Lung (tissue), 12 donors: Measurements from ENCODE around the gene SPATA31C1. TPM values are rescaled to one million over a fixed set of nuclear protein-coding genes. Genes with fewer than 3 reads are reported as not detected.

ENCODE experiments used
- ATAC-seq: fragments of 200-7000 bp; cut with Tn5 transposase; one replicate; pipeline ENCODE4 v1.9.1; 2020; ENCODE audit warnings: moderate number of reproducible peaks; ENCODE audit not compliant: insufficient read depth, low FRiP score
- DNase-seq, 3 donors: peaks; one replicate each; pipeline ENCODE4 v3.0.0-alpha.2; 2013 to 2017
- H3K27ac ChIP-seq, 2 donors: one replicate each; pipeline ENCODE4 v1.5.1; 2013; ENCODE audit warnings: mild to moderate bottlenecking in 2 of 2, moderate library complexity in 2 of 2, control low read depth in 1 of 2, inconsistent platforms in 1 of 2, low read depth in 1 of 2, low read length in 1 of 2
- H3K27me3 ChIP-seq, 3 donors: one replicate each; pipeline ENCODE4 v1.5.1; 2013; ENCODE audit warnings: low read length in 2 of 3; ENCODE audit not compliant: control insufficient read depth in 3 of 3, insufficient read depth in 3 of 3
- H3K36me3 ChIP-seq, 4 donors: one replicate each; pipeline ENCODE4 v1.5.1; 2013; ENCODE audit warnings: low read length in 4 of 4, mild to moderate bottlenecking in 1 of 4, moderate library complexity in 1 of 4; ENCODE audit not compliant: control insufficient read depth in 4 of 4, insufficient read depth in 4 of 4
- H3K4me1 ChIP-seq, 5 donors: one replicate each; pipeline ENCODE4 v1.5.1; 2013; ENCODE audit warnings: low read length in 5 of 5, mild to moderate bottlenecking in 2 of 5, moderate library complexity in 1 of 5; ENCODE audit not compliant: control insufficient read depth in 5 of 5, insufficient read depth in 5 of 5
- H3K4me3 ChIP-seq: one replicate; pipeline ENCODE4 v1.5.1; 2013; ENCODE audit warnings: mild to moderate bottlenecking, control low read depth, moderate library complexity
- H3K9ac ChIP-seq, 2 donors: one replicate each; pipeline ENCODE4 v1.5.1; 2013; ENCODE audit warnings: low read length in 2 of 2, control low read depth in 1 of 2; ENCODE audit not compliant: insufficient read depth in 1 of 2
- H3K9me3 ChIP-seq, 4 donors: one replicate each; pipeline ENCODE4 v1.5.1; 2013; ENCODE audit warnings: low read length in 3 of 4, mild to moderate bottlenecking in 1 of 4, moderate library complexity in 1 of 4; ENCODE audit not compliant: control insufficient read depth in 4 of 4, insufficient read depth in 3 of 4
- WGBS, 2 donors: extraction: QIAGEN DNeasy Blood & Tissue Kit; methylation state at CpG; one replicate each; pipeline ENCODE4 v1.1.7; 2013; 5-methylcytosine and 5-hydroxymethylcytosine counted together
- polyA plus RNA-seq, 2 donors: library from polyadenylated mRNA; stranded (reverse); fragments of 200-250 nt; gene quantifications; one replicate each; pipeline ENCODE4 v1.2.1, GENCODE V29; 2013
- total RNA-seq, 2 donors: library from RNA; depleted of rRNA in 1 of 2; stranded (reverse); fragments of >200 nt in 1 of 2; gene quantifications; one replicate each; pipeline ENCODE4 v1.2.1, GENCODE V29; 2014 to 2021
- TF ChIP-seq, protein P1 (sequence below): IDR thresholded peaks from 2 replicates; pipeline ENCODE4 v1.5.1; 2012; ENCODE audit warnings: mild to moderate bottlenecking; ENCODE audit errors: control extremely low read depth, extremely low read depth
- donor health status: control.
- donor health status: control.
- donor health status: Bipolar disorder and iron deficiency.
- donor health status: healthy.
- donor health status: DM: yes; HTN: yes; CAD: no.

Gene SPATA31C1
- total and polyA plus RNA-seq, 4 donors, result not detected

DNA sequence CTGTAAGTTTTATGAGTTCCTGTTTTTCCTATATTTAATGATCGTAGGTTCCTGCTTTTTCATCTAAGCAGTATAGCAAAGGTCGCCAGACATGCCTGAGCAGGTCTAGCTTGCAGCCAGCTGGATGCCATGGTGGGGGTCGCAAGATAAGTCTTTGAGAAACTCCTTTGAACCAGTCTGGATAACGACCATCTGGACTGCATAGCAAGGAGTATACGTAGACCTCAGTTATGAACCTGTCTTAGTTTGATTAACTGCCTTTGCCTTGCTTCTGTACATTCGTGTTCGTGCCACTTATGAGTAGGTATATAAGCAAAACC is 43.5 kb upstream of the SPATA31C1 start:
- no peaks in the 10 kb centered on the region for H3K36me3 ChIP-seq
- ATAC-seq (no peak), DNase-seq (no peak)
- TF ChIP-seq, protein P1, sequence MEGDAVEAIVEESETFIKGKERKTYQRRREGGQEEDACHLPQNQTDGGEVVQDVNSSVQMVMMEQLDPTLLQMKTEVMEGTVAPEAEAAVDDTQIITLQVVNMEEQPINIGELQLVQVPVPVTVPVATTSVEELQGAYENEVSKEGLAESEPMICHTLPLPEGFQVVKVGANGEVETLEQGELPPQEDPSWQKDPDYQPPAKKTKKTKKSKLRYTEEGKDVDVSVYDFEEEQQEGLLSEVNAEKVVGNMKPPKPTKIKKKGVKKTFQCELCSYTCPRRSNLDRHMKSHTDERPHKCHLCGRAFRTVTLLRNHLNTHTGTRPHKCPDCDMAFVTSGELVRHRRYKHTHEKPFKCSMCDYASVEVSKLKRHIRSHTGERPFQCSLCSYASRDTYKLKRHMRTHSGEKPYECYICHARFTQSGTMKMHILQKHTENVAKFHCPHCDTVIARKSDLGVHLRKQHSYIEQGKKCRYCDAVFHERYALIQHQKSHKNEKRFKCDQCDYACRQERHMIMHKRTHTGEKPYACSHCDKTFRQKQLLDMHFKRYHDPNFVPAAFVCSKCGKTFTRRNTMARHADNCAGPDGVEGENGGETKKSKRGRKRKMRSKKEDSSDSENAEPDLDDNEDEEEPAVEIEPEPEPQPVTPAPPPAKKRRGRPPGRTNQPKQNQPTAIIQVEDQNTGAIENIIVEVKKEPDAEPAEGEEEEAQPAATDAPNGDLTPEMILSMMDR, result no peak
- no peak overlapping the region for H3K4me3 ChIP-seq
- no peak overlapping the region for H3K27ac ChIP-seq
- H3K9me3 ChIP-seq, result peaks cover 0 to 4% (median 0%) of the 10 kb centered on the region in 4 donors
- H3K9ac ChIP-seq, result no peak overlapping the region
- no peaks in the 10 kb centered on the region for H3K27me3 ChIP-seq
- 64 to 65% methylated on average over 7 of the region's 7 CpGs for WGBS, 2 donors
- H3K4me1 ChIP-seq, result peaks cover 0 to 49% (median 7%) of the 10 kb centered on the region in 5 donors

DNA sequence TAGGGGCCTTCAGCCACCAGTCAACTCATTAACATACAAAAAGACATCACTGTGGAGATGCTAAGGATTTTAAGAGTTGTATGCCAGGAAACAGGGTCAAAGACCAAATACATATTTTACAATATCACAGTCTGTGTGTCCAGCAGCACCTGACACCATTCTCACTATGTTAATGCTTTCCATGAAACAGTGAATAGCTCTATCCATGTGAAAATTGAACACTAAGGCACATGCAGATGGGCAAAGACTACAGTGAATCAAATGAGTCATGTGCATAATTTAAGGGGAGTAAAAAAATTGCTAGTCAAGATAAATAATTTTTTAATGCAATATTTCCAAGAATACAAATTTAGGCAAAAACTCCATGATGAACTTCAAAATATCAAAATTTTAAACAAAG is 42.7 kb upstream of the SPATA31C1 start:
- ATAC-seq (no peak), DNase-seq (no peak)
- no peaks in the 10 kb centered on the region for H3K27me3 ChIP-seq
- H3K27ac ChIP-seq, result no peak overlapping the region
- H3K4me3 ChIP-seq, result no peak overlapping the region
- TF ChIP-seq, protein P1, result no peak
- no peak overlapping the region for H3K9ac ChIP-seq
- peaks cover 0 to 49% (median 7%) of the 10 kb centered on the region in 5 donors for H3K4me1 ChIP-seq
- H3K36me3 ChIP-seq, result no peaks in the 10 kb centered on the region
- H3K9me3 ChIP-seq, result peaks cover 0 to 2% (median 0%) of the 10 kb centered on the region in 4 donors

- H3K27ac ChIP-seq, result no peak overlapping the region
- H3K9me3 ChIP-seq, result peaks cover 0 to 2% (median 0%) of the 10 kb centered on the region in 4 donors
- H3K4me1 ChIP-seq, result peaks cover 0 to 49% (median 7%) of the 10 kb centered on the region in 5 donors
- H3K9ac ChIP-seq, result no peak overlapping the region
- 81 to 85% methylated on average over 5 of the region's 5 CpGs for WGBS, 2 donors
- peak; percentile 91 to 95 (median 94) for DNase-seq
- H3K36me3 ChIP-seq, result no peaks in the 10 kb centered on the region
- no peak for ATAC-seq
- H3K27me3 ChIP-seq, result no peaks in the 10 kb centered on the region
- TF ChIP-seq, protein P1, result no peak
- no peak overlapping the region for H3K4me3 ChIP-seq
Measured at GRCh38 chr9:87875831-87876545, 41.8 kb upstream of the SPATA31C1 start.

DNA sequence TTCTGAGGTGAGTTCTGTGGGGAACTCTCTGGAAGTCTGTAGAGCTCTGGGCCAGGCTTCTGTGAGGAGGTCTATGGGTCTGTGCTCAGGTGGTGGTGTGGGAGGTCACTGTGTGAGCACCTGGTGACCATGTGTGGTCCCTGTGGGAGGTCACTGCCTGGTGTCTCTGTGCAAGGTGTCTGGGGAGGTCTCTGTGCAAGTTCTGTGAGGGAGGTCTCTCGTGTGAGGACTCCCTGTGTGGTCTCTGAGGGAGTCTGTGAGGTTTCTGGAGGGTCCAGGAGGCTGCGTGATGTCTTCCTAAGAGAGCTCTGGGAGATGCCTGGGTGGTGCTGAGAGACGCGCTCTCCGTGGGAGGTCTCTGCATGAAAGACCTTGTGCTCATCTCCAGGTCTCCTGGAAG is 41.1 kb upstream of the SPATA31C1 start:
- peaks cover 0 to 2% (median 0%) of the 10 kb centered on the region in 4 donors for H3K9me3 ChIP-seq
- DNase-seq (peak in 2 of 3 donors; percentile 18 to 44), ATAC-seq (no peak)

More for the DNA sequence above, 41.1 kb upstream of the SPATA31C1 start:
- Histone ChIP-seq H3K27ac (no peak overlapping the region), H3K4me1 (peaks cover 0 to 48% (median 7%) of the 10 kb centered on the region in 5 donors), H3K4me3 (no peak overlapping the region), H3K9ac (no peak overlapping the region), H3K27me3 (no peaks in the 10 kb centered on the region), H3K36me3 (no peaks in the 10 kb centered on the region)
- WGBS, 2 donors, result 93% methylated on average over 5 of the region's 5 CpGs
- TF ChIP-seq, protein P1, result no peak
